HEK293 (cell line): ENCODE measurements around the gene FXYD5.

Experiments used
- BCL6B ChIP-seq: fragments of 450-650 bp; formaldehyde crosslinking; IDR thresholded peaks from 2 replicates; pipeline ENCODE4 v1.5.1; 2017; ENCODE audit warnings: missing biosample characterization, missing genetic modification characterization
- KLF8 ChIP-seq: fragments of 450-650 bp; formaldehyde crosslinking; IDR thresholded peaks from 2 replicates; pipeline ENCODE4 v1.5.1; 2016; ENCODE audit warnings: missing biosample characterization, missing genetic modification characterization
- MYNN ChIP-seq: fragments of 450-650 bp; formaldehyde crosslinking; IDR thresholded peaks from 2 replicates; pipeline ENCODE4 v1.5.1; 2016; ENCODE audit warnings: missing biosample characterization, missing genetic modification characterization, borderline replicate concordance
- PRDM10 ChIP-seq: fragments of 450-650 bp; formaldehyde crosslinking; IDR thresholded peaks from 2 replicates; pipeline ENCODE4 v1.5.1; 2016; ENCODE audit warnings: missing biosample characterization, missing genetic modification characterization
- SETDB1 ChIP-seq: IDR thresholded peaks from one replicate; pipeline ENCODE4 v1.6.1; 2017; ENCODE audit warnings: mild to moderate bottlenecking, low read length, moderate library complexity, mixed read lengths; ENCODE audit not compliant: insufficient read length
- SP2 ChIP-seq: fragments of 450-650 bp; formaldehyde crosslinking; IDR thresholded peaks from 2 replicates; pipeline ENCODE4 v1.5.1; 2016; ENCODE audit warnings: missing biosample characterization, missing genetic modification characterization
- ZBTB49 ChIP-seq: fragments of 450-650 bp; formaldehyde crosslinking; IDR thresholded peaks from 2 replicates; pipeline ENCODE4 v1.5.1; 2016; ENCODE audit warnings: missing biosample characterization, missing genetic modification characterization, low read depth
- ZFP69B ChIP-seq: fragments of 450-650 bp; formaldehyde crosslinking; IDR thresholded peaks from 2 replicates; pipeline ENCODE4 v1.5.1; 2016; ENCODE audit warnings: missing biosample characterization, missing genetic modification characterization
- ZNF138 ChIP-seq: fragments of 450-650 bp; formaldehyde crosslinking; IDR thresholded peaks from 2 replicates; pipeline ENCODE4 v1.5.1; 2016; ENCODE audit warnings: missing biosample characterization, missing genetic modification characterization, borderline replicate concordance
- ZNF155 ChIP-seq: fragments of 450-650 bp; formaldehyde crosslinking; IDR thresholded peaks from 2 replicates; pipeline ENCODE4 v1.5.1; 2016; ENCODE audit warnings: missing biosample characterization, missing genetic modification characterization
- ZNF16 ChIP-seq: fragments of 450-650 bp; formaldehyde crosslinking; IDR thresholded peaks from 2 replicates; pipeline ENCODE4 v1.5.1; 2016; ENCODE audit warnings: low read depth, missing biosample characterization, missing genetic modification characterization
- ZNF19 ChIP-seq: fragments of 450-650 bp; formaldehyde crosslinking; IDR thresholded peaks from 2 replicates; pipeline ENCODE4; 2016; ENCODE audit warnings: missing biosample characterization, missing genetic modification characterization, low read depth
- ZNF221 ChIP-seq: fragments of 450-650 bp; formaldehyde crosslinking; IDR thresholded peaks from 2 replicates; pipeline ENCODE4 v1.5.1; 2017; ENCODE audit warnings: missing biosample characterization, missing genetic modification characterization, borderline replicate concordance
- ZNF266 ChIP-seq: fragments of 450-650 bp; formaldehyde crosslinking; IDR thresholded peaks from 2 replicates; pipeline ENCODE4 v1.5.1; 2016; ENCODE audit warnings: missing biosample characterization, missing genetic modification characterization, low read depth
- ZNF311 ChIP-seq: fragments of 450-650 bp; formaldehyde crosslinking; IDR thresholded peaks from 2 replicates; pipeline ENCODE4 v1.5.1; 2017; ENCODE audit warnings: missing biosample characterization, missing genetic modification characterization, borderline replicate concordance
- ZNF394 ChIP-seq: fragments of 450-650 bp; formaldehyde crosslinking; IDR thresholded peaks from 2 replicates; pipeline ENCODE4 v1.5.1; 2016; ENCODE audit warnings: missing biosample characterization, missing genetic modification characterization, mild to moderate bottlenecking, moderate library complexity, borderline replicate concordance
- ZNF416 ChIP-seq: fragments of 450-650 bp; formaldehyde crosslinking; IDR thresholded peaks from 2 replicates; pipeline ENCODE4 v1.5.1; 2016; ENCODE audit warnings: missing biosample characterization, missing genetic modification characterization
- ZNF433 ChIP-seq: fragments of 450-650 bp; formaldehyde crosslinking; IDR thresholded peaks from 2 replicates; pipeline ENCODE4 v1.5.1; 2016; ENCODE audit warnings: missing biosample characterization, missing genetic modification characterization, low read depth
- ZNF473 ChIP-seq: fragments of 450-650 bp; formaldehyde crosslinking; IDR thresholded peaks from 2 replicates; pipeline ENCODE4 v1.5.1; 2017; ENCODE audit warnings: missing biosample characterization, missing genetic modification characterization
- ZNF660 ChIP-seq: fragments of 450-650 bp; IDR thresholded peaks from 2 replicates; pipeline ENCODE4 v1.5.1; 2018; ENCODE audit warnings: missing biosample characterization, mild to moderate bottlenecking, missing genetic modification characterization
- ZNF664 ChIP-seq: fragments of 450-650 bp; formaldehyde crosslinking; IDR thresholded peaks from 2 replicates; pipeline ENCODE4 v1.5.1; 2016; ENCODE audit warnings: missing biosample characterization, missing genetic modification characterization
- ZNF677 ChIP-seq: fragments of 450-650 bp; IDR thresholded peaks from 2 replicates; pipeline ENCODE4 v1.5.0; 2018; ENCODE audit warnings: missing biosample characterization, mild to moderate bottlenecking, missing genetic modification characterization, moderate library complexity
- ZNF707 ChIP-seq: fragments of 450-650 bp; formaldehyde crosslinking; IDR thresholded peaks from 2 replicates; pipeline ENCODE4 v1.5.1; 2016; ENCODE audit warnings: missing biosample characterization, missing genetic modification characterization
- ZNF777 ChIP-seq: fragments of 450-650 bp; formaldehyde crosslinking; IDR thresholded peaks from 2 replicates; pipeline ENCODE4 v1.5.1; 2017; ENCODE audit warnings: missing biosample characterization, missing genetic modification characterization, borderline replicate concordance
- ZNF792 ChIP-seq: fragments of 450-650 bp; formaldehyde crosslinking; IDR thresholded peaks from 2 replicates; pipeline ENCODE4 v1.5.1; 2016; ENCODE audit warnings: missing biosample characterization, missing genetic modification characterization
- ZNF830 ChIP-seq: fragments of 450-650 bp; IDR thresholded peaks from 2 replicates; pipeline ENCODE4 v1.5.0; 2018; ENCODE audit warnings: missing biosample characterization, missing genetic modification characterization, low read depth, mild to moderate bottlenecking, moderate library complexity
- TF ChIP-seq, protein P1 (sequence below): fragments of 450-650 bp; formaldehyde crosslinking; IDR thresholded peaks from 2 replicates; pipeline ENCODE4 v1.5.0; 2017; ENCODE audit warnings: missing biosample characterization, missing genetic modification characterization, borderline replicate concordance
- TF ChIP-seq, protein P2 (sequence below): fragments of 450-650 bp; formaldehyde crosslinking; IDR thresholded peaks from 2 replicates; pipeline ENCODE4 v1.5.1; 2017; ENCODE audit warnings: missing biosample characterization, missing genetic modification characterization

Gene FXYD5

DNA sequence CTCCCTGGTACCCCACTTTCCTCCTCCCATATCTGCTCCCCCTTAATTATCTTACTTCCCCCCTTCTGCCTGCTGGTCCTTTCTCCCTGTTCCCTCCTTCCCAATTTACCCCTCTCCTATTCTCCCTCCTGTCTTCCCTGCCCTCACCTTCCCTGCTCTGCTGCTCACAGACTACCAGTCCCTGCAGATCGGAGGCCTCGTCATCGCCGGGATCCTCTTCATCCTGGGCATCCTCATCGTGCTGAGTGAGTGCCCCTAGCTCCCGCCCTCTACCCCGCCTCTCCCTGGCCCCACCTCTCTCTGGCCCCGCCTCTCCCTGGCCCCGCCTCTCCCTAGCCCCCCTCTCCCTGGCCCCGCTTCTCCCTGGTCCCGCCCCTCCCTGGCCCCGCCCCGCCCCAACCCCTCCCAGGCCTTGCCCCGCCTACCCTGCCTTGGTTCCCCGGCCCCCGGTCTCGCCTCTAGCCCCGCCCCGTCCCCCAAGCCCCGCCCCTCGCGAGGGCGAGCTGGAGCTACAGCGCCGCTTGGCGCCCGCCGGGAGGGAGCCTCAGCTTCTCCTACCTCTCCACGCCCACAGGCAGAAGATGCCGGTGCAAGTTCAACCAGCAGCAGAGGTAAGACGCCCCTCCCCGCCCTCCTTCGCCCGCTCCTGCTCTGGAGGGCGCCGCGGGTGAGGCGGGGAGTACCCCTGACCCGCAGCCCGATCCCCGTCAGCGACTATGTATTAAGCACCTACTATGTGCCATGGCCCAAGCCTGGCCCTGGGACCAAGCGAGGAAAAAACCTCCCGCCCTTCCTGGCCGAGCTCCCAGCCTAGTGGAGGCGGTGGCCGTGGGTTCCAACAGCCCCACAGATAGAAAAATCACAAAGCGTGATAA is 13.3 kb upstream of the FXYD5 start (continued):
- TF ChIP-seq ZNF777 (tag by site-specific recombination) = no peak
- no peak for TF ChIP-seq ZNF138
- no peak; the same call in 1 of the 2 replicates for TF ChIP-seq ZNF792 (tag by site-specific recombination)
- TF ChIP-seq BCL6B (tag by site-specific recombination) = no peak
- TF ChIP-seq, protein P1, sequence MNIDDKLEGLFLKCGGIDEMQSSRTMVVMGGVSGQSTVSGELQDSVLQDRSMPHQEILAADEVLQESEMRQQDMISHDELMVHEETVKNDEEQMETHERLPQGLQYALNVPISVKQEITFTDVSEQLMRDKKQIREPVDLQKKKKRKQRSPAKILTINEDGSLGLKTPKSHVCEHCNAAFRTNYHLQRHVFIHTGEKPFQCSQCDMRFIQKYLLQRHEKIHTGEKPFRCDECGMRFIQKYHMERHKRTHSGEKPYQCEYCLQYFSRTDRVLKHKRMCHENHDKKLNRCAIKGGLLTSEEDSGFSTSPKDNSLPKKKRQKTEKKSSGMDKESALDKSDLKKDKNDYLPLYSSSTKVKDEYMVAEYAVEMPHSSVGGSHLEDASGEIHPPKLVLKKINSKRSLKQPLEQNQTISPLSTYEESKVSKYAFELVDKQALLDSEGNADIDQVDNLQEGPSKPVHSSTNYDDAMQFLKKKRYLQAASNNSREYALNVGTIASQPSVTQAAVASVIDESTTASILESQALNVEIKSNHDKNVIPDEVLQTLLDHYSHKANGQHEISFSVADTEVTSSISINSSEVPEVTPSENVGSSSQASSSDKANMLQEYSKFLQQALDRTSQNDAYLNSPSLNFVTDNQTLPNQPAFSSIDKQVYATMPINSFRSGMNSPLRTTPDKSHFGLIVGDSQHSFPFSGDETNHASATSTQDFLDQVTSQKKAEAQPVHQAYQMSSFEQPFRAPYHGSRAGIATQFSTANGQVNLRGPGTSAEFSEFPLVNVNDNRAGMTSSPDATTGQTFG = peak; percentile 73; the same call in 1 of the 2 replicates
- TF ChIP-seq KLF8 (tag by site-specific recombination) = peak; percentile 62; the same call in 1 of the 2 replicates
- no peak for TF ChIP-seq ZBTB49 (tag by site-specific recombination)
- TF ChIP-seq ZNF830 (tag by site-specific recombination) = no peak
- no peak for TF ChIP-seq SETDB1
- TF ChIP-seq ZFP69B (tag by site-specific recombination) = peak; percentile 86
- no peak for TF ChIP-seq ZNF707 (tag by site-specific recombination)
- no peak for TF ChIP-seq ZNF266 (tag by site-specific recombination)
- TF ChIP-seq ZNF677 (tag by site-specific recombination) = no peak
- TF ChIP-seq ZNF664 (tag by site-specific recombination) = peak; percentile 40; the same call in 1 of the 2 replicates
- TF ChIP-seq ZNF660 = no peak
- peak; percentile 86 for TF ChIP-seq ZNF16 (tag by site-specific recombination)
- no peak; the same call in 1 of the 2 replicates for TF ChIP-seq ZNF473
- no peak for TF ChIP-seq ZNF433 (tag by site-specific recombination)
- no peak for TF ChIP-seq ZNF19 (tag by site-specific recombination)
- TF ChIP-seq ZNF155 (tag by site-specific recombination) = 0 out of 2 replicates have a peak, but pooled peaks have one; percentile 81
- no peak for TF ChIP-seq ZNF416 (tag by site-specific recombination)
- TF ChIP-seq, protein P2, sequence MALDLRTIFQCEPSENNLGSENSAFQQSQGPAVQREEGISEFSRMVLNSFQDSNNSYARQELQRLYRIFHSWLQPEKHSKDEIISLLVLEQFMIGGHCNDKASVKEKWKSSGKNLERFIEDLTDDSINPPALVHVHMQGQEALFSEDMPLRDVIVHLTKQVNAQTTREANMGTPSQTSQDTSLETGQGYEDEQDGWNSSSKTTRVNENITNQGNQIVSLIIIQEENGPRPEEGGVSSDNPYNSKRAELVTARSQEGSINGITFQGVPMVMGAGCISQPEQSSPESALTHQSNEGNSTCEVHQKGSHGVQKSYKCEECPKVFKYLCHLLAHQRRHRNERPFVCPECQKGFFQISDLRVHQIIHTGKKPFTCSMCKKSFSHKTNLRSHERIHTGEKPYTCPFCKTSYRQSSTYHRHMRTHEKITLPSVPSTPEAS (tag by site-specific recombination) = no peak
- no peak for TF ChIP-seq MYNN (tag by site-specific recombination)
- TF ChIP-seq PRDM10 (tag by site-specific recombination) = peak; percentile 22; the same call in 1 of the 2 replicates
- TF ChIP-seq ZNF221 (tag by site-specific recombination) = no peak
- TF ChIP-seq SP2 (tag by site-specific recombination) = peak; percentile 83
- TF ChIP-seq ZNF394 (tag by site-specific recombination) = peak; percentile 97
- no peak for TF ChIP-seq ZNF311 (tag by site-specific recombination)
